Measurements from ENCODE around the gene C4orf50. TPM values are rescaled to one million over a fixed set of nuclear protein-coding genes. Genes with fewer than 3 reads are reported as not detected.

C4orf50 gene
- total RNA-seq, 4 donors from 2014 or later = 0.21 to 0.30 TPM; not detected in 2

DNA sequence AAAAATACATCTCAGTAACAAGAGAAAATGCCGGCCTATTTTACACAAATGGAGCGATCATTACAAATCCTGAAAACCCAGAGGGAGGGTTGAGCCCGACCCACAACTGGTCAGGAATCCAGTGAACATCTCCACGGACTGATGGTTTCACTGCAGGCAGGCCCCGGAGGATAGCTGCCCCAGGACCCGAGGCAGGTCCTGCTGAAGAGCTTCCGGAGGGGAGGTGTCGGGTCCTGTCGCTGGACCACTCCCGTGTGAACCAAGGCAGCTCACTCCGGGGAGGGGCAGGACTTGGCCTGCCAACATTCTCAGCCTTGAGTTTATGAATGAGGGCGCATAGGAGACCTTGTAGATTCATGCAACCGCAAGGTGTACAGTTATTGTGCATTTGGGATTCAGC lies 120.6 kb downstream of the C4orf50 start:
- H3K36me3 ChIP-seq = no peaks in the 10 kb centered on the region
- no peak for DNase-seq (ENCODE audit: low spot score in 2 of 2)
- 73 to 82% methylated on average over 11 to 13 of the region's 13 CpGs for WGBS, 2 donors
- H3K27ac ChIP-seq = no peak overlapping the region
- H3K4me1 ChIP-seq = peaks cover 0 to 3% (median 0%) of the 10 kb centered on the region in 4 donors
- TF ChIP-seq EP300 (IDR thresholded peaks at IDR 0.05) = no peak
- TF ChIP-seq CTCF (IDR thresholded peaks at IDR 0.05) = no peak
- no peak for TF ChIP-seq POLR2A (IDR thresholded peaks at IDR 0.05)
- no peak overlapping the region for H3K4me3 ChIP-seq
- peaks cover 0 to 11% (median 0%) of the 10 kb centered on the region in 4 donors for H3K9me3 ChIP-seq
- peaks cover 0 to 42% of the 10 kb centered on the region in 2 donors for H3K27me3 ChIP-seq

DNA sequence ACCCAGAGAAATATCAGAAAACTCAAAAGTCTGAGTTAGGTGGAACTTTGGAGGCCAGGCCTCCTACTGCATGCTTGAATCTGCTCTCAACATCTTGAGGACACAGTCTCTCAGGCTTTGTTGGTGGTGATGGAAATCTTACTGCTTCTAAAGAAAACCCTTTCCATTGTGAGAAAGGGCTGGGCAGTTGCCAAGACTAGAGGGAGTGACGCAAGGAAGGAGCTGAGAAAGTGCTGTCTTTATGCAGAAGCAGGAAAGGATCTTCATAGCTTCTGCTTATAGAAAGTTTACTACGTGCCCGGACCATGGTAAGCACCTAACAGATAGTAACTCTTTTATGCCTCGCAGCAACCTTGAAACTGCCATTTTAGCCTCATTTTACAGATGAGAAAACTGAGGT lies 122.9 kb downstream of the C4orf50 start:
- peaks cover 0 to 58% of the 10 kb centered on the region in 2 donors for H3K27me3 ChIP-seq
- H3K4me1 ChIP-seq = peaks cover 0 to 19% (median 2%) of the 10 kb centered on the region in 4 donors
- no peak overlapping the region for H3K27ac ChIP-seq
- H3K36me3 ChIP-seq = no peaks in the 10 kb centered on the region
- WGBS, 2 donors = 42 to 52% methylated on average over 4 of the region's 4 CpGs
- DNase-seq (ENCODE audit: low spot score in 2 of 2) = no peak
- H3K9me3 ChIP-seq = peaks cover 0 to 11% (median 0%) of the 10 kb centered on the region in 4 donors
- H3K4me3 ChIP-seq = no peak overlapping the region
- TF ChIP-seq CTCF (IDR thresholded peaks at IDR 0.05) (no peak), EP300 (IDR thresholded peaks at IDR 0.05) (no peak), POLR2A (IDR thresholded peaks at IDR 0.05) (no peak)

GRCh38 chr4:5894266-5894665 lies 124.0 kb downstream of the C4orf50 start:
- 22 to 32% methylated on average over 7 of the region's 7 CpGs for WGBS, 2 donors
- no peak overlapping the region for H3K4me3 ChIP-seq
- H3K36me3 ChIP-seq = no peaks in the 10 kb centered on the region
- peaks cover 0 to 68% of the 10 kb centered on the region in 2 donors for H3K27me3 ChIP-seq
- H3K27ac ChIP-seq = no peak overlapping the region
- peaks cover 0 to 29% (median 4%) of the 10 kb centered on the region in 4 donors for H3K4me1 ChIP-seq
- TF ChIP-seq CTCF (IDR thresholded peaks at IDR 0.05) (no peak), EP300 (IDR thresholded peaks at IDR 0.05) (no peak), POLR2A (IDR thresholded peaks at IDR 0.05) (no peak)
- DNase-seq (ENCODE audit: low spot score in 2 of 2) = no peak
- H3K9me3 ChIP-seq = peaks cover 0 to 11% (median 0%) of the 10 kb centered on the region in 4 donors

- peaks cover 0 to 75% of the 10 kb centered on the region in 2 donors for H3K27me3 ChIP-seq
- 73 to 81% methylated on average over 8 of the region's 8 CpGs for WGBS, 2 donors
- peaks cover 0 to 11% (median 0%) of the 10 kb centered on the region in 4 donors for H3K9me3 ChIP-seq
- DNase-seq (ENCODE audit: low spot score in 2 of 2) = no peak
- TF ChIP-seq CTCF (IDR thresholded peaks at IDR 0.05) = no peak
- no peak for TF ChIP-seq POLR2A (IDR thresholded peaks at IDR 0.05)
- no peak for TF ChIP-seq EP300 (IDR thresholded peaks at IDR 0.05)
- no peaks in the 10 kb centered on the region for H3K36me3 ChIP-seq
- H3K27ac ChIP-seq = no peak overlapping the region
- peaks cover 0 to 35% (median 4%) of the 10 kb centered on the region in 4 donors for H3K4me1 ChIP-seq
- no peak overlapping the region for H3K4me3 ChIP-seq
These were observed 124.6 kb downstream of the C4orf50 start for GRCh38 chr4:5893591-5893990.

DNA sequence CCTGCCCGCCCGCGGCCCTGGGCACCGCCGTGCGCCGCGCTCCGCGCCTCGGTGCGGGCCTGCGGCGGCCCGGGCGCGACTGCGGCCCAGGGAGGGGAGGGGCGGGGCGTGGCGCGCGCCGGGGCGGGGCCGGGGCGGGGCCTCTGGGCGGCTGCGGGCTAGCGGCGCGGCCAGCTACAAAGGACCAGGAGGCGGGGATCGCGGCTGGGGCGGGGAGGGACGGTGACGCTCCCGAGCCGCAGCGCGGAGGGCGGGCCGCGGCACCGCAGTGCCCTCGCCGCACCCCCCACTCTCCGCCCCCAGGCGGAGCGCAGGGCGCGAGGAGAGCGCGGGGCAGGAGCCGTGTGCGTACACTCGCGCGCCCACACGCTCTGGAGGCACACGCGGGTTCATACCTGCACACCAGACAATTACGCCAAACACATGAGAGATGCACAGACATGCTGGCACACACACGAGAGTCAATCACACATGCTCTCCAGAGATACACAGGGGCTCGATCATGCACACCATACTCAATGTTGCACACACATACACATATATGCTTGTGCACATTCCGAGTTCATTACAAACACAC lies 125.1 kb downstream of the C4orf50 start, which contains the start of gene CRMP1:
CRMP1 (minus strand) TSS at position 83 of the 577 bp plus-strand sequence. CDS start 117 bp downstream, outside the sequence.
- H3K4me3 ChIP-seq = no peak within 1 kb of the TSS
- DNase-seq (ENCODE audit: low spot score in 2 of 2) = no peak
- 5 to 9% methylated on average over 28 to 30 of the region's 67 CpGs for WGBS, 2 donors
- peaks cover 0 to 40% (median 6%) of the 10 kb centered on the region in 4 donors for H3K4me1 ChIP-seq
- H3K27ac ChIP-seq = no peak within 1 kb of the TSS
- peaks cover 0 to 80% of the 10 kb centered on the region in 2 donors for H3K27me3 ChIP-seq
- H3K9me3 ChIP-seq = peaks cover 0 to 11% (median 0%) of the 10 kb centered on the region in 4 donors
- H3K36me3 ChIP-seq = no peaks in the 10 kb centered on the region
- TF ChIP-seq POLR2A (IDR thresholded peaks at IDR 0.05) (no peak), CTCF (IDR thresholded peaks at IDR 0.05) (no peak), EP300 (IDR thresholded peaks at IDR 0.05) (no peak)

All from tibial nerve (tissue), 4 donors.